SIG-M5 treated with dmso at 0.1 percent for 504 hours (cell line): ENCODE measurements around the gene MAP2K5.
A peak's percentile ranks its signal among the peaks of the same experiment; 100 is the strongest.

Experiments
- DNase-seq: peaks from one replicate; lab custom pipeline; 2025; ENCODE audit not compliant: unreplicated experiment; lab: John Stamatoyannopoulos, UW

Gene MAP2K5

DNA sequence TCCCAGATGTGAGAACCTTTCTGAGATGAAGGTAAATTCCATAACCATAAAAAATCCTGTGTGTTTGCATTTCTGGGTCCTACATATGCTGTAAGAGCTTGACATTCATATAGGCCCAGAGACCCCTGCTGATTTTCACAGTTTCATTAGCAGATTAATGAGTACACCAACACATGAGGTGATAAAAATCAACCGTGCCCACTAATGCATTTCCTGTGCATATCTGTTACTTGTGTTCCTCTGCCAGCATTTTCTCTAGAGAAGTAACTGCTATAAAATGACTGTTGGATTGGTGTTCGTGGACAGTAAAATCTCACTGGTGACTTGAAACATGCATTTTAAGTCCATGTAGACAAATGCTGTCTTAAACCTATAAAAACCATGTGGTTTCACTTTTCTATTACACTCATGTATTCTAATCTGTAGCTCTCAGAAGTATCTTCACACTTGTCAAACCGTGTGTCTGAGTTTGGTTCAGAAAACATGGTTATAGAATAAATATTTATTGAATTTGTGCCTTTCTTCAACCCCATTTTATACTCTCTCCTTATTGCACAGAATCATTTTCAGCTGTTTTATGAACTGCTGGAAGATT is 14.6 kb downstream of the MAP2K5 start:
- no peak for DNase-seq

DNA sequence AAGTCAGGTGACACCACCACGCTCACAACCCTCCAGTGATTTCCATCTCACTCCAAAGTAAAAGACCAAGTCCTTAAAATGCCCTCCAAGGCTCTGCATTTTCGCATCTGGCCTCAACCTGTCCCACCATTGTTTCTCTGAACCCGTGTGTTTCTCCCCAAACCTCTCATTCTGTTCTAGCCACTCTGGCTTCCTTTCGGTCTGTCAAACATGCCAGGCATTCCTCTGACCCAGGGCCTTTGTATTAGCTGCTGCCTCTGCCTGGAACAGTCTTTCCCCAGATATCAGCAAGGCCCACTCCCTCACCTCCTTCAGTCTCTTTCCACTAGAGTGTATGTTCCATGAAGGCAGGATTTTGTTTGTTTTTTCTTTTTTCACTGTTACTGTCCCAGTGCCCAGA is 16.0 kb downstream of the MAP2K5 start:
- no peak for DNase-seq

DNA sequence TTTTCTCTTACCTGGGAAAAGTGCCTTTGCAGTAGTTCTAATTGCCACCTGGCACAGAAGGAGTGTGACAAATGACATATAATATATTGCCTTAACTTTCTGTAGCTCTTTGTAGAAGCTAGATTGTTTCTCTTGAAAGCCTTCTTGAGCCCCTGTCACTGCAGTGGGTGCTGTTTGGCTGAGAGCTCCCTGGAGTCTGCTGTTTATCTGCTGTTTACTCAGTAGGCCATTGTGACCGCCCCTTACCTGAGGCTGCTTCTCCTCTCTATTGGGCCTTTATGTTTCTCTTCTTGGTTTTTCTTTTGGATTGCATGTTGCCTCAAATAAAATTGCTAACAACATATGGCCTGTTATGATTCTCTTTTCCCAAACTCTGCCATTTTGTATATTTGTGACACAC is 16.7 kb downstream of the MAP2K5 start:
- no peak for DNase-seq

DNA sequence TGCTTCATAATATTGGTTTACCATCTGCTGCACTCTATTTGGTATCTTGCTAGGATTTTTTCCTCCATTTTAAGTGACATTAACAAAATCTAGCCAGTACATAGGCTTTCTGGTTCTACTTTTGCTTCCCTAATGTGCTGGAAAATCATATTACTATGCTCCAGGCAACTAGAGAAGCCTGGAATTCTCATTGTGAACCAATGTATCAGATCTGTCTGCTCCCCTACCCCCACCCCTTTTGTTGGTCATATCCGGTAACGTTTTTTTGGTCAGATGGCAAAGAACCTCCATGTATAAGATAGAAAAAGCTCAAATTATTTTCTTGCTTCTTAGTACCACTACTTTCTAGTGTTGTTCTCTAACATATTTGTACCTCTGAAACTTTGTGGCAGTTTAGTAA is 17.1 kb downstream of the MAP2K5 start:
- no peak for DNase-seq

DNA sequence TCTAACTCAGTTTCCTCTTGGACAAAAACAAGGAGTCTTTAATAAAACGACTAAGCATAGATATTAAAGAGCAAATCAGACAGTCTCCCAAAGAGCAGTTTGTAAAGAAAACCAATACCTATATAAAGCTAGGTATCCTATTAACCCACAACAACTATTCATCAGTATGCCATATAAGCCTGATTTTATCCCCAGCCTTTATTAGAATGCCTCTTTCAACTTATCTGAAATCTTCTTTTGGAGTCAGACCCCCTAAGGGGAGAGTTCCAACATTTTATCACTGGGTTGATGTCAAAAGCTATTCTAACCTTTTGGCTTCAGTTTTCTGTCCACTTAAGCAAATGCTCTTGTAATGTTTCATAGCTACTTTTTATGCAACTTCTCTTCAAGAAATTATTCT is 17.8 kb downstream of the MAP2K5 start:
- no peak for DNase-seq

DNA sequence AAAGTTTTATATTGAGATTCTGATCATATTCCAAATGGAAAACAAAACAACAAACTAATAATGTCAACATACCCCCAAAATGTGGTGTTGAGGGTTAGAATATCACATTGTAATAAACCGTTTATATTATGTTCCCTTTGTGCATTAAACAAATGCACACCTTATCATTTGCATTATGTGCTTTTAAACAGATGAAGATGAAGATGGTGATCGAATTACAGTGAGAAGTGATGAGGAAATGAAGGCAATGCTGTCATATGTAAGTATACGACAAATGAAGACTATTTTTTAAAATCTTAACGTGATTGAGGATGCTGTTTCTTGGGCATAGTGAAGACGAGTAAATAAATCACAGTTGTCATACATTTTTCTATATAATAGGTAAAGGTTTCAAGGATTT is 20.6 kb downstream of the MAP2K5 start:
- DNase-seq: no peak

DNA sequence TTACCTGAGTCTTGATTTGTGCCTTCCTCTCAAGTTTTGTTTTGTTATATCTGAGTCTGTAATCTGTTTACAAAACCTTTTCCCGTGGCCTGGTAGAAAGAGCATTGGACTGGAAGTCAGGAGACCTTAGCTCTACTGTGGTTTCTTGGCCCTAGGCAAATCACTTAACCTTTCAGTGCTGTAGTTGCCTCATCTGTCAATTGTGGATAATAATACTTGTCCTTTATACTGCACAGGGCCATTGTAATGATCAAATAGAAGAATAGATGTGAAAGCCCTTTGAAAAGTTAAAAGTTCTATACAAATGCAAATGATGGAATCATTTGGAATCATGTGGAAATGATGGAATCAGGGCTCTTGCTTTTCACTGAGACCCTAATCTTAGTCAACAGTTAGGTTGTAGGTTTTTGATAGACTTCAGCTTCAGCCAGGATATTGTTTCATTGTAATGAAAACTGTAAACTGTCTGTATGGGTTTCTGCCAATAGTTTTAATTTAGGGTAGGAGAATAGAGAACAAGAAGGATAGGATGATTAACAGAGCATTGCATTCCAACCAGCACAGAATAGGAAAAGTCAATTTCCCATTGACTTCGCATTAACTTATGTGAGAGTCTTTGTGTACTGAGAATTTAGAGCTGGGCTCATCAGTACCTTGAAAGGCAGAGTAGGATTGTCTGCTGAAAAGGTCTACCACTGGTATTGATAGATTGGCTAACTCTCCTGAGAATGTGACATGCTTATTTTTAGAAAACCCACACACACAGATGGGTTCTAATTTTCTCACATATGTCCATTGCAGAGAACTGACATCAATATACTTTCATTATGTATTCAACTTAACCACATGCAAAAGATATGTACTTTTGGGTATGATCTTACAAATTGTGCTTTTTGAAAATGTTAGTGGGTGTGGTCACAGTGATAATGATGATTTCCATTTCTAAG is 21.8 kb downstream of the MAP2K5 start:
- DNase-seq: no peak

DNA sequence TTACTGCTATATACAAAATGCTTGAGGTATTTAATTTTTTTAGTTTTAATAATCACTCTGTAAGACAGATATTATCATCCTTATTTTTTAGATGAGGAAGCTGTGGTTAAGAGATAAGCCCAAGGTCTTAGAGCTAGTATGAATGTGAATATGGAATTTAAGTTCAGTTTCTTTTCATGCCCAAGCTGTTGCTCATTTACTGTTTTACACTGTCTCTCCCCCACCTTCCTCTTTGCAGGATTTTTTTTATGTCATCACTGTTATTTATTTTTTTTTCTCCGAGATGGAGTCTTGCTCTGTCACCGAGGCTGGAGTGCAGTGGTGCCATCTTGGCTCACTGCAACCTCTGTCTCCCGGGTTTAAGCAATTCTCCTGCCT is 22.5 kb downstream of the MAP2K5 start:
- DNase-seq: peak; percentile 4

DNA sequence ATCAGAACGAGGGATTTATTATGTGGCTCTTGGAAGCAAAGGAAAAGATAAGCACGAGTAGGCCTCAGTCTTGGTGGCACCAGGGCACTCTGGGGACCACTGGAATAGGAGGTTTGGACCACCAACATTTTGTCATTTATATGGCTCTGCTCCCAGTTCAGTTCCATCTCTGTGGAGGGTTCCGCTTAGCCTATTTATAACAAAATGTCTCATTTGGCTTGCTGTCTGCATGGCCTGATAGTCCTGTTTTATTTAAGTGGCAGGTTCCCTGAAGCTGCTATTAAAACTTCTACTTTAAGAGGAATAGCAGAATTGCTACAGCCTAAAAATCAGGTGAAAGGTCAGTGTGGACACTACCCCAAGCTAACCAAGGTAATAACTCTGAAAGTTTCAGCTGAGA is 27.2 kb downstream of the MAP2K5 start:
- DNase-seq: no peak

DNA sequence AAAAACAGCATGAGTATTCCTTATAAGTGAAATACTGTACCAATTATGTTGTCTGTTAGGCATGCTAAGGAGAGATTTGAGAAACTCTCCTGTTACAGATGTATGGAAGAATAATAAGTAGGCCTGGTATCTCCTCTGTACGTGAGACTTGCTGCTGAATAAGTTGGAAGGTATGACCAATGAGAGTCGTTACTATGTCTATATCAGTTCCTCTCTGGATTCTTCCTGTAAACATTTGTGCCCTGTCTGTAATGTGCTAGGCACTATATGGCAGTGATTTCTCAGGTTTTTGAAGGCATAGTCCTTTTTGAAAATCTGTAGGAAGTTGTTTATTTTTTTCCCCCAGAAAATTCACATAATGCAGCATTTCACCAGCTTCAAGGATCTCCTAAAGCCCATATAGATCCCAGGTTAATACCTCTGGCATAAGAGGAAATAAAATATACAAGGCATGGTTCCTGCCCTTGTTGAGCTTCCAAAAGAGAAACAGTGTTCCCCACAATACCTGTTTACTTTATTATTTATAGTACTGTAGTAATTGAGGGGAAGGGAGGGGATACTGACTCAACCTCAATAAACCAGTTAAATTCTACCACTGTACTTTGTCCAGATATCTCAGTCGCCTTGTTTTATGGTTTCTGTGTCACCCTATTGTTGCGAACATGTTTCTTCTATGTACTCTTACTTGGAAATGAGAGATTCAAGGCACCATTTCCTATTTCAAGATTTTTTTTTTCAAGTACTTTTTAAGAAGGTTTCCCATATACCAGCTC is 28.6 kb downstream of the MAP2K5 start:
- DNase-seq: no peak

DNA sequence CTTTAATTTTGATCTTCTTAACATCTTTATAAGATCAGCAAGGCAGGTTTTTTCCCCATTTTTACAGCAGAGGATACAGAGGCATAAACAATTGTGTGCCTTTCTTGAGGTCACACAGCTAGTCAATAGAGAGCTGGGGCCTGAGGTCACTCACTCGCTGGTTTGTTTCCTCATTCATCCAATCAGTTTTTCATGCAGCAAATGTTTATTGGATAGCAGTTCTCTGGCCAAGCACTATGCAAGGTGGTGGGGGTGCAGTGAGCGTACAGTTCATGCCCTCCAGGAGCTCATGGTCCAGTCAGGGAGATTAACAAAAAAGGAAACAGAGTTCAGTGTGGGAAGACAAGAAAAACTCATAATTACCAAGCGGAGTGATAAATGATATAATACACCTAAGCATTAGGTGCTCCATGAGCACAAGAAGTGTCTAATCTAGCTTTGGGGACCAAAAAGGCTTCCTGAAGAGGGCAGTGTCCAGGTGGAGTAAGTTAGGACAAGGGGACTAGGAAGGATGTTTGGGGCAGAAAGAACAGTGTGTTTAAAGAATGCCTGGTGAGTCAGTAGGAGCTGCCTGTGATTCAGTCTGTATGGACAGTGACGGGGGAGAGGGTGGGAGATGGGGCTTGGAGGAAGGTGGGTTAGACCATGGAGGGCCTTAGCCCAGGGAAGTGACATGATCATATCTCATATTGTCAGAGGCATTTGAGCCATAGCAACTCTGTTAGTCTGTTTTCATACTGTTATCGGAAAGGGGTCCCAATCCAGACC is 29.3 kb downstream of the MAP2K5 start:
- no peak for DNase-seq

DNA sequence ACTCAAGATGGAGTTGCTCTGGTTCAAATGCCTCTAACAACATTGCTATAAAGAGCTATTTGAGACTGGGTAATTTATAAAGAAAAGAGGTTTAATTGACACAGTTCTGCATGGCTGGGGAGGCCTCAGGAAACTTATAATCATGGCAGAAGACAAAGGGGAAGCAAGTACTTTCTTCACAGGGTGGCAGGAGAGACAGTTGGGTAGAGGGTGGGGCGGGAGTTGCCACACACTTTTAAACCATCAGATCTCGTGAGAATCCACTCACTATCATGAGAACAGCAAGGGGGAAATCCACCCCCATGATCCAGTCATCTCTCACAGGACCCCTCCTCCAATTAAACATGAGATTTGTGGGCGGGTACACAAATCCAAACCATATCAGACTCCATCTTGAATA is 30.7 kb downstream of the MAP2K5 start:
- DNase-seq: peak; percentile 45

DNA sequence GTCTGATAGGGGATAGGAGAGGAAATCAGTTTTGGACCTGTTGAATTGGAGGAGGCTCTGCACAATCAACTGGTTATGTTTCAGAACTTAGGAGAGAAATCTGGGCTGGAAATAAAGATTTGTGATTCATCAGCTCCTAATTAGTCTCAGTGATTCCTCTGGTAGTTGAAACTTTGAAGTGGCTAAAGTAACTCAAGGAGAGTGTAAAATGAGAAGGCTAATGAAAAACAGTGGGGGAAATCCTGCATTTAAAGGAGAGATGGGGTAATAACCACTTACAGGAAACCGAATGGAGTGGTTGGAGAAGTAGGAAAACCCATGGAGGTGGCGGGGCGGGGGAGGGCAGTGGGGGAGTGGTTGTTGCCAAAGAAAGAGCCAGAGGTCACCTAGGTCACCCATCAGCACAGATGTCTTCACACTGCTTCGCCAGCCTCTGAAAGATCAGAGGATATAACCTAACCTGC is 32.6 kb downstream of the MAP2K5 start:
- DNase-seq: no peak

DNA sequence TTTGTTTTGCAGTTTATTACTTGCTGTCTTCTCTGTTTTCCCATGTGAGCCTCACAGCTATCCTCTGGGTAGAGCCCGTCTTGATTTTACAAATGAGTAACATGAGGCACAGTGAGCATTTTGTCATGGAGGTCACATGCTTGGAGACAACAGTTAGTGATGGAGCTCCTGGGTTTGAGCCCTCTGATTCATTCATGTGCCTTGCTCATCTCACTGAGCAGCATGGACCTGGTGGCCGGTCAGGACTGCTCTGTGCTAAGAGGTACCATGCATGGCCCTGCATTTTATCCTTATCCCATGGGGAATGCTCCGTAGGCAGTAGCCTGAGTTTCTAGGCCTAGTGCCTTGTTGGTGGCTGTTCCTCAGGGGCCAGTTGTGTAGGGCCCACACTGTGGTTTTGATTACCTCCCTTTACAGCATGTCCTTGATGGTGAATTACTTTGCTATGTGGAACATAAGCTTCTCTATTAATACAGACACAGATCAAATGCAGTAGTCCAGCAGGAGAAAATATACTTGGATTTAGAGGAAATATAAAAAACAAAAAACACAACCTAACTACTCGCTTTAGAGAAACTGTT is 35.6 kb downstream of the MAP2K5 start:
- no peak for DNase-seq

DNA sequence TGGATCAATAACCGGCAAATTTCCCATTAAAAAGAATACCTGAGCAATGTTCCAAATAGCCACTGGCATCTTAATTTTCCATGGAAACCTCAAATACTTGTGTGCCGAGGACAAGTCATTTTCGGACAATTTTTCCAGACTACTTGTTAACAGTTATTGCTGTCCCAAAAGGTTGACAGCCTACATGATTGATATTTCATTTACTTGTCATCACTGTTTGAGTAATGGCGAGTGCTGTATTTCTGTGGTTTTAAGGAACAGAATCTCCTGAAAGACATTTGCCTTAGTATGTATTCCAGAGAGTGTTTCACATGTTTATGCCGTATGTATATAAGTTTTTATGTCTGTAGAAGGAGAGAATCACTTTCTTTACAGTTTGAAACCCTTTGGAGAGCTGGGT is 36.7 kb downstream of the MAP2K5 start:
- DNase-seq: no peak

DNA sequence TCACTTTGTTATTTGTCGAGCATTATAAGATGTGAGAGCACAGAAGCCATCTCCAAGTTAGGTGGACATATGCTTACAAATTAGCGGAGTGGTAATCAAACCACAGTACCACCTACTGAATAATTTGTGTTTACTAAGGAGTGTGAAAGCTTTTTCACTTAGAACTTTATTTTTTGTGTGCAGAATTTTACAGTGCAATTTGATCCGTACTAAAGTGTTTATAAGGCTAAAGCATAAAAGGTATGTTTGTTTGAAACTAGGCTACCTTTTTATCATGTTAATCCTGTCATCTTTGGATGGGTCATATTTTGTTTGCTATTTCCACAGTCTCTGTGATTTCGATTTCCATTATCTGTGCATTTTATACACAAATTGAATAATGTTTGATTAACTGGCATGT is 37.5 kb downstream of the MAP2K5 start:
- no peak for DNase-seq

DNA sequence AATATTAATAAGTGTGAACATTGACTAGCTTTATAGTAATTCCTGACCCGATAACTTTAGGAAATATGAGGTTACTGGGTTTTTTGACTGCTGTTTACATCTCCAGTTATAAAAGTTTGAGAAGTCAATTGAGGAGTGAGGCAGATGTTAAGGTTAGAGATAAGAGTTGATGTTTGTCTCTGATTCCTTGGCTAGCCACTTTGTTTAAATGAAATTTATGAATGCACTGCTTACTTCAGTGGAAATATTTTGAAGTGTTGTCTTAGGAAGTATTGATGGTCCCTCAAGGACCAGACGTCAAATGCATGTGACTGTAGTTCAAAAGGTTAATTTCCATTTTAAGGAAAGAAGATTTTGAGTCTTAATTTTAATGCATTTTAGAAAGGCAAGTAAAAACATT is 41.7 kb downstream of the MAP2K5 start:
- DNase-seq: no peak

DNA sequence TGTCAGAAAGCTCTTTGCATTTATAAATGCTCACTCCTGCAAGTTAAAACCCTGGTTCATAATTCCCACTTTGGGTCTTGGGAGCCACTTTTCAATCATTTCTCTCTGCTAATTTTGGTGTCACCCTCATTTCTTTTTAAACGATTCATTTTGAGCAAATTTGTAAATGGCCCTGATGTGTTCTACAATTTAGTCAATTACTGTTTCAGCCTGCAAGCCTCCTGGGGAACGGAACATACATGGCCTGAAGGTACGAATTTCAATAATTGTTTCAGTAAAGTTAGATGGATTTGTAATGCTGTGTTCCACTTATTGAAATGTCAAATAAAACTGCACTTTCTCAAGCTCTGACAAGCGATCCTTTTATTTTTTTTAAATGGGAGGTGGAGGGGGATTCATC is 43.2 kb downstream of the MAP2K5 start:
- DNase-seq: no peak

DNA sequence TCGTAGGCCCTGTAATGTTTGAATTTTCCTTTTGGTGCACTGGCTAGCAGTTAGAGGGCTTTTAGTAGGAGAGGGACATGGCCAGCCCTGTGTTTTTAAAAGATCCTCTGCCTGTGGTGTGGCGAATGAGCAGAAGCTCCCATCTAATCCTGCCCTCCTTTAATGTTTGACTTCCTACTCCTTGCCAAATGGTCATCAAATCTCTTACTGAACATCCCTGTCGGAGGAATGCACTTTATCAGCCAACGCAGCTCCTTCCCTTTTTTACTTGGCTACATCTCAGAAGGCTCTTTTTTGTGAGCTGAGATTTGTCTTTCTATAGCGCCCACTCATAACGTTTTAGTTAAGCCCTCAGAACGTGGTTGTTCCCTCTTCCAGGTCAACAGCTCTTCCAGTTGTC is 44.8 kb downstream of the MAP2K5 start:
- no peak for DNase-seq

DNA sequence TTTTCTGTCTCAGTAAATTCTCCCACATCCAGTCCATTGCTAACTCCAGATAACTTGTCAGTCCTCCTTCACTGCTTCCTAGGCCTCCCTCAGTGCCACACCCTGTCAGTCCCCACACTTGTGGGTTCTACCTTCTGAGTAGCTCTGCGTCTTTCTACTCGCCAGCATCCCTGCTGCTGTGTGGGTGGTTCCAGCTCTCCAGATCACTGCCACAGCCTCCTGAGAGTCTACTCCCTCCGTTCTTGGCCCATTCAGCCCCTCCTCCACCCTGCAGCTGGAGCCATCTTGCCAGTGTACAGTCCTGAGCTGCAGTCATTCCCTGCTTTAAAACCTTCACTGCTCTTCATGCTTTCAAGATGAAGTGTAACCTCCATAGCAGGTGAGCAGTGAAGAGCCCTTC is 45.3 kb downstream of the MAP2K5 start:
- no peak for DNase-seq

DNA sequence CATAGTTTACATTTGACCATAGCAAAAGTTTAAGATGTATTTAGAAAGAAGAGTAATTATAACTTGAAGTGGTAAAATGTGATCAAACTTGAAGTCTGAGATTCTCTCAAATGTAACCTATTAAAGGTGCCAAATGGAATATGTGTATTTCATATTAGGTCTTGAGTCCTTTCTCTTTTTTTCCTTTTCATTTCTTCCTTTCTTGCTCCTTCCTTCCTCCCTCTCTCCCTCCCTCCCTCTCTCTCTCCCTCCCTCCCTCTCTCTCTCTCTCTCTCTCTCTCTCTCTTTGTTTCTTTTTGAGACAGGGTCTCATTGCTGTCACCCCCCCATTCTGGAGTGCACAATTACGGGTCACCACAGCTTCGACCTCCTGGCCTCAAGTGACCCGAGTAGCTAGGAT is 47.7 kb downstream of the MAP2K5 start:
- no peak for DNase-seq
